Measurements from ENCODE around the gene AMDHD2.
"Not testable (repeated sequence)": the region's sequence is repeated elsewhere in the genome, so short reads cannot be mapped to it uniquely, and the experiment has no call there.

The AMDHD2 gene

DNA sequence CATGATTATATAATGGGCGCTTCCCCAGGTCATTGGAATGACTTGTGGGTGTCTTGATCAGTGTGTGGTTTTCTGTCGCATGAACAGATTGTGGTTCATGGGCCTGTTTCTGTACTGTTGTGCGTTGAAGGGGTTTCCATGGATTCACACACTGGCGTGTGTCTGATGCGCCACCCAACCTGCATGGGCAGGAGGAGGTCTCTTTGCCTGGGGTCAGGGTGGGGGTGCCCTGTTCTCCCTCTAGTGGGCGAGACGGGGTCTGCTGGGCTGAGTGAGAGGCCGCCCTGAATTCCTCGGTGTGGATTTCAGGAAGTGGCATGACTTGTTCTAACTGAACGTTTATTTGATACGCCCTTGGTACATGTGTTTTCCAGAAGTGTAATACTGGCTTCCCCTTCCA lies 60.0 kb downstream of the AMDHD2 start:
- H3K9me3 ChIP-seq (ENCODE audit: severe bottlenecking); H3K4me1 ChIP-seq (ENCODE audit: insufficient read depth, poor library complexity, severe bottlenecking); H3K27ac ChIP-seq (ENCODE audit: poor library complexity, severe bottlenecking); H3K36me3 ChIP-seq (ENCODE audit: low read depth); H3K27me3 ChIP-seq (ENCODE audit: insufficient read depth, poor library complexity, severe bottlenecking); H3K4me3 ChIP-seq (ENCODE audit: severe bottlenecking): not testable (repeated sequence)
- ATAC-seq (ENCODE audit: low read depth) (peak; percentile 63), DNase-seq (ENCODE audit: low spot score) (peak; percentile 23)

DNA sequence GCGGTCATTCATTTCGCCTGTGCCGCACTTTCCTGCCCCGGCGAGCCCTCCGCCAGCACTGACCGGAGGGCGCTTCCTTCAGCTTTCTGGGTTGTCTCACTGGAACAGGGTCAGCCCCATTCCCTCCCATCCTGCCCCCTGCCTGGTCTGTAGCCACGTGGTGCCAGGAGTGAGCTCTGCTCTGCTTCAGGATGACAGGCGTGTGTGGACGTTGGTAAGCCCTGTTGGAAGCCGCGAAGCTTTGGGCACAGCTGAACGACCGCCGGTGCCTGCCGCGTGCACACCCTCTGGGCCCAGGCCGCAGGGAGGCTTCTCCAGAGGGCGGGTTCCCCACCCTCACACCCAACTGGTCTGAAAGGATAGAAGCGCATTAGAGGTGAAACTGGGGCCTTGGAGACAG lies 60.6 kb downstream of the AMDHD2 start:
- not testable (repeated sequence) for H3K9me3 ChIP-seq (ENCODE audit: severe bottlenecking); H3K4me3 ChIP-seq (ENCODE audit: severe bottlenecking); H3K27ac ChIP-seq (ENCODE audit: poor library complexity, severe bottlenecking); DNase-seq (ENCODE audit: low spot score); H3K36me3 ChIP-seq (ENCODE audit: low read depth); H3K4me1 ChIP-seq (ENCODE audit: insufficient read depth, poor library complexity, severe bottlenecking); H3K27me3 ChIP-seq (ENCODE audit: insufficient read depth, poor library complexity, severe bottlenecking); ATAC-seq (ENCODE audit: low read depth)

All from RWPE2 (cell line).